Adrenal gland (tissue), 12 donors: ENCODE results near the gene THSD4. TPM values are rescaled to one million over a fixed set of nuclear protein-coding genes. Genes with fewer than 3 reads are reported as not detected.

Source experiments
- DNase-seq, 7 donors: peaks; one replicate each; pipeline ENCODE4 v3.0.0-alpha.2; 2019 to 2020
- H3K27ac ChIP-seq, 5 donors: fragments of 200-600 bp; sonication (generic) in 4 of 5; 1 replicate in 3 of 5; 2 replicates in 2 of 5; pipeline versions ENCODE4 v1.5.1 to v1.8.0; 2016 to 2020; ENCODE audit warnings: mild to moderate bottlenecking in 1 of 5
- H3K27me3 ChIP-seq: fragments of 200-600 bp; 2 replicates; pipeline ENCODE4 v1.8.0; 2021
- H3K36me3 ChIP-seq, 2 donors: fragments of 200-600 bp; replicated peaks in 1 of 2; 1 replicate in 1 of 2; 2 replicates in 1 of 2; pipeline versions ENCODE4 v1.5.1 to v1.8.0; 2018 to 2022
- H3K4me1 ChIP-seq, 2 donors: fragments of 200-600 bp; replicated peaks in 1 of 2; 1 replicate in 1 of 2; 2 replicates in 1 of 2; pipeline versions ENCODE4 v1.5.1 to v1.8.0; 2018 to 2021
- H3K4me3 ChIP-seq, 4 donors: fragments of 200-600 bp; sonication (generic) in 3 of 4; one replicate each; pipeline ENCODE4 v1.5.1; 2016 to 2018
- H3K9me3 ChIP-seq, 3 donors: fragments of 200-600 bp; sonication (generic) in 1 of 3; replicated peaks in 1 of 3; 1 replicate in 2 of 3; 2 replicates in 1 of 3; pipeline versions ENCODE4 v1.5.1 to v1.8.0; 2016 to 2021
- POLR2A ChIP-seq, 2 donors: fragments of 450-650 bp; IDR thresholded peaks; one replicate each; pipeline ENCODE4 v1.6.1; 2017; ENCODE audit warnings: antibody characterized with exemption in 2 of 2, mild to moderate bottlenecking in 2 of 2, moderate library complexity in 1 of 2
- WGBS, 4 donors: extraction: QIAGEN DNeasy Blood & Tissue Kit in 2 of 4; methylation state at CpG; one replicate each; pipeline versions ENCODE4 v1.1.5 to v1.1.7; 2013 to 2017; 5-methylcytosine and 5-hydroxymethylcytosine counted together
- intact Hi-C, 2 donors: fragments of 100-400 bp; cut with DNase I; formaldehyde crosslinking; loops; one replicate each; pipeline versions ENCODE4 v1.14.1 to v1.15.0; 2022 to 2023
- polyA plus RNA-seq, 3 donors: library from polyadenylated mRNA; stranded (reverse); fragments of 200-250 nt in 2 of 3; fragments of 350-450 nt in 1 of 3; fragmentation: Illumina TruSeq in 1 of 3; extraction: RNeasy Lipid Tissue Mini Kit (QIAGEN cat#74804) in 1 of 3; gene quantifications; one replicate each; pipeline ENCODE4 v1.2.3, GENCODE V29; 2013 to 2014
- total RNA-seq, 9 donors: library from RNA; depleted of rRNA in 4 of 9; stranded (reverse); fragments of >200 nt in 4 of 9; fragments of 120-200 nt in 1 of 9; fragmentation: NEBNext Ultra II Directional in 1 of 9; extraction: Animal tissue kit (Norgen Biotek cat#: 25700) in 1 of 9; gene quantifications; one replicate each; pipeline versions ENCODE4 v1.1.0 to v1.2.4, GENCODE V29; 2013 to 2023
- TF ChIP-seq, protein P1 (sequence below), 6 experiments: fragments of 450-650 bp in 4 of 6; fragments of 200-600 bp in 2 of 6; sonication (generic) in 1 of 6; IDR thresholded peaks; 1 replicate in 5 of 6; 2 replicates in 1 of 6; pipeline versions ENCODE4 v1.5.1 to v1.8.0; 2016 to 2021; ENCODE audit warnings: antibody characterized with exemption in 6 of 6, mild to moderate bottlenecking in 2 of 6, moderate library complexity in 1 of 6
- donor health status: healthy with polysubstance abuse.
- donor health status: Bipolar disorder and iron deficiency.
- donor health status: DM: yes; HTN: yes; CAD: no.
- donor health status: DM: no; HTN: no; CAD: no.
- donor health status: DM: no; HTN: no; CAD: no.
- donor health status: DM: yes; HTN: yes; CAD: no.

Gene THSD4
- total and polyA plus RNA-seq, 12 donors, result 5.3 to 53.2 (median 23.2) TPM

DNA sequence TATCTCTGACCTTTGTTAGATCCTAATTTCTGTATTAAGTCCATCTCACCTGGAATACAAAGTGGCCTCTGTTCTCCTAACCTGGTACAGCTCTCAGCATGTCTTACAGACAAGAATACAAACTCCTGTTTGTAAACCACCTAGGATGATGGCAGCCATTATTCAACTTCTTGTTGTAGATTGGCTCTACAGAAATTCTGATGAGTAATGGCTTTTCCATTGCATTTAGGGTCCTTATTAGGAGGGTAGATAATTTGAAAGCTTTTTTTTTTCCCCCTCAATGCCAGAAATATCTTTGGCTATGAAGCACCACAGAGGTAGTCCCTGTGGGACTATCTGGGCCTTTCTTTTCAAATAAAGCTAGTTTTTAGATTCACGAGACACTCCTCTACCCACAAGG, 704.9 kb downstream of the THSD4 start:
- Histone ChIP-seq H3K9me3 (peaks cover 0 to 17% (median 0%) of the 10 kb centered on the region in 3 donors), H3K27ac (no peak overlapping the region), H3K27me3 (no peaks in the 10 kb centered on the region), H3K4me3 (no peak overlapping the region), H3K36me3 (no peaks in the 10 kb centered on the region), H3K4me1 (no peaks in the 10 kb centered on the region)
- WGBS, 4 donors, result 94 to 100% (median 96%) methylated on average over 1 of the region's 1 CpG
- intact Hi-C loops, result no loop called here
- TF ChIP-seq, protein P1, sequence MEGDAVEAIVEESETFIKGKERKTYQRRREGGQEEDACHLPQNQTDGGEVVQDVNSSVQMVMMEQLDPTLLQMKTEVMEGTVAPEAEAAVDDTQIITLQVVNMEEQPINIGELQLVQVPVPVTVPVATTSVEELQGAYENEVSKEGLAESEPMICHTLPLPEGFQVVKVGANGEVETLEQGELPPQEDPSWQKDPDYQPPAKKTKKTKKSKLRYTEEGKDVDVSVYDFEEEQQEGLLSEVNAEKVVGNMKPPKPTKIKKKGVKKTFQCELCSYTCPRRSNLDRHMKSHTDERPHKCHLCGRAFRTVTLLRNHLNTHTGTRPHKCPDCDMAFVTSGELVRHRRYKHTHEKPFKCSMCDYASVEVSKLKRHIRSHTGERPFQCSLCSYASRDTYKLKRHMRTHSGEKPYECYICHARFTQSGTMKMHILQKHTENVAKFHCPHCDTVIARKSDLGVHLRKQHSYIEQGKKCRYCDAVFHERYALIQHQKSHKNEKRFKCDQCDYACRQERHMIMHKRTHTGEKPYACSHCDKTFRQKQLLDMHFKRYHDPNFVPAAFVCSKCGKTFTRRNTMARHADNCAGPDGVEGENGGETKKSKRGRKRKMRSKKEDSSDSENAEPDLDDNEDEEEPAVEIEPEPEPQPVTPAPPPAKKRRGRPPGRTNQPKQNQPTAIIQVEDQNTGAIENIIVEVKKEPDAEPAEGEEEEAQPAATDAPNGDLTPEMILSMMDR (IDR thresholded peaks at IDR 0.05), result no peak
- TF ChIP-seq POLR2A (IDR thresholded peaks at IDR 0.05), result no peak
- no peak for DNase-seq

DNA sequence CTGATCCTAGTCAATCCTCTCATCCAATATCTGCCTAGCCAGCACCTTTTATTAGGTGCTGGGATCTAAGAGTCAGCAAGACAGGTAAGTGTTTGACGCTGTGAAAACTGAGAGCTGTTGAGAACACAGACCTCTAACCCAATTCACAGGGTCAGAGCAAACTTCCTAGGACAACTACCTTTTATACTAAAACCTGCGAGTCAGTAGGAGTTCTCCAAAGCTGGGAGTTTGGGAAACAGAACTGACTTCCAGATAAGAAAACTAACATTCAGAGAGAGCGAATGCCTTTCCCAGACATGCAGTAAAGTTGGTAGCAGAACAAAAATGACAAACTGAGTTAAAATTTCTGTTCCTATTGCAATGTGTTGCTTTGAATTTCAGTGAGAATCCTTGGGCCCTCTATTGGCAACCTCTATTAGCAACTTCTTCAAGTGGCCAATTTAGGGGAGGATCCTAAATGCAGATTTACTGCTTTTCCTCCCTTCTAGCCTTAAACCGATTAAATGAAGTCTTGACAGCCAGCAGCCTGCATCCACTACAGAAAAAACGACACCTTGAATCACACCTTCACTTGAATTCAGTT, 706.4 kb downstream of the THSD4 start:
- 89 to 96% (median 90%) methylated on average over 5 of the region's 5 CpGs for WGBS, 4 donors
- DNase-seq, result no peak
- TF ChIP-seq POLR2A (IDR thresholded peaks at IDR 0.05), result no peak
- TF ChIP-seq, protein P1 (IDR thresholded peaks at IDR 0.05), result no peak
- peaks cover 0 to 17% (median 0%) of the 10 kb centered on the region in 3 donors for H3K9me3 ChIP-seq
- H3K4me3 ChIP-seq, result no peak overlapping the region
- H3K36me3 ChIP-seq, result peaks cover 0 to 6% of the 10 kb centered on the region in 2 donors
- intact Hi-C loops, result no loop called here
- H3K27me3 ChIP-seq, result no peaks in the 10 kb centered on the region
- no peak overlapping the region for H3K27ac ChIP-seq
- no peaks in the 10 kb centered on the region for H3K4me1 ChIP-seq

DNA sequence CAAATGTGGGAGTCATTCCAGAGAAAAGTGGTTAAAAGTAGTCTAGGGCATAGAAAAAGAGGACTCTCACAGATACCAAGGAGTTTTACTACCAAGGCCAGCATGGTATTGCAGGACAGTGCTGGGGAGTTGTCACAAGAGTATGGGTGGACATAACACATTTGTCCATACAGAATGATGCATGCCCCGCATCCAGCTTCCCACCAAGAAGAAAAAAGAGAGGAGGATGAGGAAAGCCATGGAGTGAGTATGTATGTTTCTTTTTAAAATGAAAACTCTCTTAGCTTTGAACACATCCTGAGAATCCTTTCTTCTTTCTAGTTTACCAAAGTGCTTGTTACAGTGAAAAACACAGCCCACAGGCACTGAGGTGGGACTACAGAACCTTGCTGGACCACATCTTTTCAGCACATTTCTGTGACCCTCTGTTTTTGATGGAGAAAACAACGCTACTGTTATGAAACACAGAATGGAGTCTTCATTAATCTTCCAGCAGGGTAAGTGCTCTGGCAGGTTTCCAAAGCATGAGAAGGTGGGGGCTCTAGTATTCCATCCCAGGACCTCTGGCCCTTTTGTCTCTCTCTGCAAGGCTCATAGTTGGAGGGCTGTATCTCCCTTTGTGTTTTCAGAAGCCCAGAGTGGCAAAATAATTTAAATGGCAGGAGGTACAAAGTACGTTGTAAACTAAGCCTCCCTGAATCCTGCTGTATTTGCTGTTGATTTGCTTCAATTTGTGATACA, 707.8 kb downstream of the THSD4 start:
- peaks cover 0 to 21% of the 10 kb centered on the region in 2 donors for H3K36me3 ChIP-seq
- no peak overlapping the region for H3K27ac ChIP-seq
- H3K27me3 ChIP-seq, result no peaks in the 10 kb centered on the region
- H3K4me1 ChIP-seq, result no peaks in the 10 kb centered on the region
- DNase-seq, result no peak
- TF ChIP-seq, protein P1 (IDR thresholded peaks at IDR 0.05), result no peak
- TF ChIP-seq POLR2A (IDR thresholded peaks at IDR 0.05), result no peak
- H3K4me3 ChIP-seq, result no peak overlapping the region
- intact Hi-C loops, result no loop called here
- 85 to 94% (median 92%) methylated on average over 3 of the region's 3 CpGs for WGBS, 4 donors
- peaks cover 0 to 17% (median 0%) of the 10 kb centered on the region in 3 donors for H3K9me3 ChIP-seq

DNA sequence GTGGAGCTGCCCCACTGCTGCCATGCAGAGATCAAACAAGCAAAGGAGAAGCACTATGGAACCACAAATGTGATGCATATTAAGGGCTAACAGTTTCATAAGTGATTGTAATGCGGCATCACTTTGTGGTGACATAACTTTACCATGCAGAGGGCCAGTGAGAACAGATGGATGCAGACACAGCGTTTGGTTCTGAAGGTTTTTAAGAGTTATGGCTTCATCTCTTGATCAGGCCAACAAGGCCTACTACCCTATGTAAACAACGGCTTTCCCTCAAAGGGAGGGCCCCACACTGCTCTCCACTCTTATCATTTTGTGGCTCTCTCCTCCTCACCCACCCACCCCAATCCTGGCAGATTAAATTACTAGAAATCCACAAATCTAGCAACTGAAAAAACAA, 708.5 kb downstream of the THSD4 start:
- Histone ChIP-seq H3K27me3 (no peaks in the 10 kb centered on the region), H3K9me3 (peaks cover 0 to 17% (median 0%) of the 10 kb centered on the region in 3 donors), H3K4me3 (no peak overlapping the region), H3K36me3 (peaks cover 0 to 24% of the 10 kb centered on the region in 2 donors), H3K4me1 (no peaks in the 10 kb centered on the region), H3K27ac (no peak overlapping the region)
- 73 to 81% (median 78%) methylated on average over 3 of the region's 3 CpGs for WGBS, 4 donors
- intact Hi-C loops, result no loop called here
- no peak for DNase-seq
- TF ChIP-seq, protein P1 (IDR thresholded peaks at IDR 0.05), result no peak
